Measurements from ENCODE around the gene CCDC183.
A peak's percentile ranks its signal among the peaks of the same experiment; 100 is the strongest.
"Not testable (repeated sequence)": the region's sequence is repeated elsewhere in the genome, so short reads cannot be mapped to it uniquely, and the experiment has no call there.

The CCDC183 gene

DNA sequence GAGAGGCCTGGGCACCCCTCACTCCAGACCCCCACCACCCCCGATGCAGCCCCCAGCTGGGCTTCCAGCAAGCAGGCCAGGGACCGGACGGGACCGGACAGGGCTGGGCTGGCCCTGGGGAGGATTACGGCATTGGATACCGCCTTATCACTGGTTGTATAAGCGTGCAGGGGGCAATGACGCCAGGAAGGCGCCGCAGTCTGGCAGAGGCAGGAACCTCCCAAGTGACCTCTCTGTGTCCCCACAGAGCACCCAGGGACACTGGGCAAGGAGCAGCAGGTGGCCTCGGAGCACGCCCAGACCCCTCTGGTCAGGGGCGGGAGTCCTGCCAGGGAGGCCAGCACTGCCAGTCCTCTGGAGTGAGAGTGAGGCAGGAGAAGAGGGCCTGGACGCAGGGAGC, 31.1 kb upstream of the CCDC183 start:
- TF ChIP-seq, protein P1, sequence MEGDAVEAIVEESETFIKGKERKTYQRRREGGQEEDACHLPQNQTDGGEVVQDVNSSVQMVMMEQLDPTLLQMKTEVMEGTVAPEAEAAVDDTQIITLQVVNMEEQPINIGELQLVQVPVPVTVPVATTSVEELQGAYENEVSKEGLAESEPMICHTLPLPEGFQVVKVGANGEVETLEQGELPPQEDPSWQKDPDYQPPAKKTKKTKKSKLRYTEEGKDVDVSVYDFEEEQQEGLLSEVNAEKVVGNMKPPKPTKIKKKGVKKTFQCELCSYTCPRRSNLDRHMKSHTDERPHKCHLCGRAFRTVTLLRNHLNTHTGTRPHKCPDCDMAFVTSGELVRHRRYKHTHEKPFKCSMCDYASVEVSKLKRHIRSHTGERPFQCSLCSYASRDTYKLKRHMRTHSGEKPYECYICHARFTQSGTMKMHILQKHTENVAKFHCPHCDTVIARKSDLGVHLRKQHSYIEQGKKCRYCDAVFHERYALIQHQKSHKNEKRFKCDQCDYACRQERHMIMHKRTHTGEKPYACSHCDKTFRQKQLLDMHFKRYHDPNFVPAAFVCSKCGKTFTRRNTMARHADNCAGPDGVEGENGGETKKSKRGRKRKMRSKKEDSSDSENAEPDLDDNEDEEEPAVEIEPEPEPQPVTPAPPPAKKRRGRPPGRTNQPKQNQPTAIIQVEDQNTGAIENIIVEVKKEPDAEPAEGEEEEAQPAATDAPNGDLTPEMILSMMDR (IDR thresholded peaks at IDR 0.05; ENCODE audit: insufficient read depth, missing control alignments) = no peak
- DNase-seq (ENCODE audit: insufficient read length, low spot score) = no peak
- no peak for FAIRE-seq

DNA sequence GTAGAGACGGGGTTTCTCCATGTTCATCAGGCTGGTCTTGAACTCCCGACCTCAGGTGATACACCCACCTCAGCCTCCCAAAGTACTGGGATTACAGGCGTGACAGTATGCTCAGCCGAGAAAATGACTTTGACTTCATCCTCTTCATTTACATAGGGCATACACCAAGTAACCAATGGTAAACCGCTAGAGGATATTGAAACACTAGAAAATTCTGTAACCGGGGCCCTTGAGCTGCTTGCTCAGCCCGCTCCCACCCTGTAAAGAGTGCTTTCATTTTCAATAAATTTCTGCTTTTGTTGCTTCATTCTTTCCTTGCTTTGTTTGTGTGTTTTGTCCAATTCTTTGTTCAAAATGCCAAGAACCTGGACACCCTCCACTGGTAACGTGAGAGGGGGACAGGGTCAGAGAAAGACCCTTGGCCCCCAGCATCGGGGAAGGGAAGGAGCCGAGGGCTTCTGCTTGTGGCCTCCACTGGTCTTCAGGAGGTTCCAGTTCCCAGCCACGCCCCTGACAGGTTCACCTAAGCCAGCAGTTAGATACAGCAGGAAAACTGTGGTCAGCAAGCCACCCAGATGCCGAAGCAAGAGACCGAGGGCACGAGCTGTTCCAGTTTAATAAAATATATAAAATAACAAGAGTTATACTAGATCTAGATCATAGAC, 30.3 kb upstream of the CCDC183 start:
- not testable (repeated sequence) for FAIRE-seq

DNA sequence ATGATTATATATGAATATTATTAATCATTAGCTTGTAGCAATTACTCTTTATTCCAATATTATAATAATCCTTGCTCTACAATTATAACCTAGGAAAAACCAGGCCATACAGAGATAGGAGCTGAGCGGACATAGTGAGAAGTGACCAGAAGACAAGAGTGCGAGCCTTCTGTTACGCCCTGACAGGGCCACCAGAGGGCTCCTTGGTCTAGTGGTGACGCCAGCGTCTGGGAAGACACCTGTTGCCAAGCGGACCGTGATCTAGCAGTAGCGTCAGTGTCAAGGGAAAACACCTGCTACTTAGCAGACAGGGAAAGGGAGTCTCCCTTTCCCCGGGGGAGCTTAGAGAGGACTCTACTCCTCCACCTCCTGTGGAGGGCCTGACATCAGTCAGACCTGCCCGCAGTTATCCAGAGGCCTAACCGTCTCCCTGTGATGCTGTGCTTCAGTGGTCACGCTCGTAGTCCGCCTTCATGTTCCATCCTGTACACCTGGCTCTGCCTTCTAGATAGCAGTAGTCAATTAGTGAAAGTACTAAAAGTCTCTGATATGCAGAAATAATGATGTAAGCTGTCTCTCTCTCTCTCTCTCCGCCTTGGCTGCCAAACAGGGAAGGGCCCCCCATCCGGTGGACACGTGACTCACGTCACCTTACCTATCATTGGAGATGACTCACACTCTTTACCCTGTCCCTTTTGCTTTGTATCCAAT, 29.6 kb upstream of the CCDC183 start:
- not testable (repeated sequence) for FAIRE-seq; DNase-seq (ENCODE audit: insufficient read length, low spot score)

More for the DNA sequence above, 30.3 kb upstream of the CCDC183 start:
- DNase-seq (ENCODE audit: insufficient read length, low spot score) = not testable (repeated sequence)

DNA sequence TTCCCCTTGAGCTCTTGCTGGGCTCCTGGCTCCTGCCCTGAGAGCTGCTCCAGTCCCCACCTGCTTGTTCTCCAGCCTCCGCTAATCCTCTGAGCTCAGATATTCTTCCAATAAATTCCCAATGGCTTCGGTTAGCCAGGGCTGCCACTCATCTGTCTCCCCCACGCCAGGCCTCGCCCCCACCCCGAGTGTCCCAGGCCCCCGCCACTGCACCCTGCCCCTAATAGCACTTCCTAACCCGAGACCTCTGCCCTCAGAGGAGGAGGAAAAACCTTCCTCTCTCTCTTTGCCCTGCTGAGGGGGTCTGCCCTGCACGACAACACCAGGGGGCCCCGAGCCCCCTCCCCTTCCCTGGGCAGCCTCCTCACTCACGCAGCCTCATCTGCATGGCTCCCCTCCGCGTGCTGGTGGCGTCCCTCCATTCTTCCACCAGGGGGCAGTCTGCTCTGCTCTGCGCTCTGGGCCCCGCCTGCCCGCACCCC, 26.4 kb upstream of the CCDC183 start:
- FAIRE-seq (no peak), DNase-seq (ENCODE audit: insufficient read length, low spot score) (peak; percentile 85)
- TF ChIP-seq, protein P1 (IDR thresholded peaks at IDR 0.05; ENCODE audit: insufficient read depth, missing control alignments) = peak; percentile 58

DNA sequence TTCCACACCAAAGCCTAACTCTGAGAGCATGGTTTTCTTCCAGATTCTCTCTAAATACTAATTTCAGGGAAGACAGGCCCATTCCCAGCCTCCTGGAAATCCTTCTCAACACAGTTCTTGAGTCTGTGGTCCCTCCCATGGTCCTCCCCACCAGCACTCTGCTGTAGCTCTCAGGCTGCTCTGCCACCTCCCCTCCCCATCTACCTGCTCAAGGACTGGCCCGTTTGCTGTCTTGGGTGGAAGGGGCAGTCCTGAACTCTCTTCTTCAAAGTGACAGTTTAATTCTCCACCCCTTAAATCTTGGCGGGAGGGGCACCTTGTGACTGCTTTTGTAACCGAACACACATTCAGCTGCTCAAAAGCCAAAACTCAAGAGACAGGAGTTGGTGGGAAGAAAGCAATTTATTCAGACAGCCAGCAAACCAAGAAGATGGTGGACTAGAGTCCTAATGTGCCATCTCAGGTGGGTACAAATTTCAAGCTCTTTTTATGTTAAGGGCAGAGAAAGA, 24.2 kb upstream of the CCDC183 start:
- FAIRE-seq (no peak), DNase-seq (ENCODE audit: insufficient read length, low spot score) (no peak)
- TF ChIP-seq, protein P1 (IDR thresholded peaks at IDR 0.05; ENCODE audit: insufficient read depth, missing control alignments) = no peak

DNA sequence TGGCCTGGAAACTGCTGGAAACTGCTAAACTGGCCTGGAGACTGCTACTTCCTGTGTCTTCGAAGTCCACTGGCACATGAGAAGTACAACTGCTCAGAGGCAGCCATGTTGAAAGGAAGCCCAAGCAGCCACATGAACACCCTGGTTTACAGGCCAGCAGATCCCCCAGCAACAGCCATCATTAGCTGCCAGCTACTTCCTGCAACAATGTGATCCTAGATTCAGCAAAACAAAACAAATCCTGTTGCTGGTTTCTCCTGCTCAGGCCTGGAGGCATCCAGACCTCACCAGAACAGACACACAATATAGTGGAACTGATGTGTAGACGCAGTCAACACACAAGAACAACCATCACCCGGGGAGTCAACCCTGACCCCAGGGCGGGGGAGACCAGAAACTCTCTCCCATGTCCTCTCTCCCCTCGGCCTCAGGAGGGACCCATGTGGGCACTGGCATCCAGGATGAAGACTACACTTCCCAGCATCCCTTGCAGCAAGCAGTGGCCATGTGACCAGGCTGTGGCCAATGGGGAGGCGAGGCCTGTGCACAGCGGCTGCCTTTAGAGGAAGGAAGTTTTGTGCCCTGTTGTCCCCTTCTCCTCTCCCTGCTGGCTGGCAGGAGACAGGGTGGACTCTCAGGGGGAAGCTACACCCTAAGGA, 22.6 kb upstream of the CCDC183 start:
- no peak for FAIRE-seq
- TF ChIP-seq, protein P1 (IDR thresholded peaks at IDR 0.05; ENCODE audit: insufficient read depth, missing control alignments) = no peak
- no peak for DNase-seq (ENCODE audit: insufficient read length, low spot score)

DNA sequence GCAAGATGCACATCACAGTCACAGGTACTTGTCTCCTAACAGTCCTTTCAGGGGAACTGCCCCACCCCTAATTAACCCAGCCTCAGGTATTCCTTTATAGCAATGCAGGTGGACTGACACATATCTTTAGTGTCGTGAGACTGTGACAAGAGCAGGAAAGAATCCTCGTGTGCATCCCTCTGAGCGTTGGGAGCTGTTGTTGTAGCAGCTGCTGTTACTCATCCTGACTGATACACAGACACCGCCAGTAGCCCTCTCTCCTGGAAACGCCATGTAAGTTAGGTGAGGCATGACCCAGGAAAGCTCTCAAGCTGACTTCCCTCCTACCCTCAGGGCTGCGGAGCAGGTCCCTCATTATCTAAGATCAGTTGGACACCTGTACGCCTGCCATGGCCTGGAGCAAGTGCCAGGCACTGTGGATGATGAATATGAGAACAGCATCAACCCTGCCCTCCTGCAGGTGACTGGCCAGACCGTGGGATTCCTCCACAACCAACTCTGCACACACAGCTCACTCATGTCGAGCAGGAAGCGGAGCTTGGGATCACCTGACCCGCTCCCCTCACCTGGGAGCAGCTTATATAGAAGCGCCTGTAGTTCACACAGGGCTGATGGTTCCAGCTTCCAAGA, 21.6 kb upstream of the CCDC183 start:
- FAIRE-seq (no peak), DNase-seq (ENCODE audit: insufficient read length, low spot score) (no peak)
- TF ChIP-seq, protein P1 (IDR thresholded peaks at IDR 0.05; ENCODE audit: insufficient read depth, missing control alignments) = no peak
